NCI-H774 (cell line): ENCODE measurements around the gene ABHD5.
"Not testable (repeated sequence)": the region's sequence is repeated elsewhere in the genome, so short reads cannot be mapped to it uniquely, and the experiment has no call there.

ENCODE experiments used
- DNase-seq: peaks from one replicate; lab custom pipeline; 2025; lab: John Stamatoyannopoulos, UW

Gene ABHD5

GRCh38 chr3:43690400-43691119 lies at the start of gene ABHD5:
TSS of gene ABHD5 (plus strand) at chr3:43690938. CDS start at chr3:43690993, 55 bp downstream.
- DNase-seq, result peak; percentile 80

GRCh38 chr3:43641306-43642114 lies 49.2 kb upstream of the ABHD5 start:
- no peak for DNase-seq

GRCh38 chr3:43644443-43644842 lies 46.3 kb upstream of the ABHD5 start:
- DNase-seq, result no peak

- no peak for DNase-seq
These were observed 43.2 kb upstream of the ABHD5 start for GRCh38 chr3:43647331-43648166.

DNA sequence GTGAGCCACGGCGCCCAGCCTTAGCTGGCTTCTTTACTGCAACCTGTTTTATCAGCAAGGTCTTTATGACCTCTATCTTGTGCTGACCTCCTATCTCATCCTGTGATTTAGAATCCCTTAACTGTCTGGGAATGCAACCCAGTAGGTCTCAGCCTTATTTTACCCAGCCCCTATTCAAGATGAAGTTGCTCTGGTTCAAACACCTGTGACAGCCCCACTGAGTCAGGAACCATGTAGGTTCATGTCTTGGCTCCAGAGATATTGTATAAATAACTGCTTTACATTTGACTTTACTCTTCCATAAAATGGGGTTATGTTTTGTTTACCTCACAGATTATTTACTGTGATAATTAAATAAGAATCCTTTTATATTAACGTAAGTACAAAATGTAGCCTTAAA lies 41.8 kb upstream of the ABHD5 start:
- DNase-seq, result no peak

GRCh38 chr3:43649365-43649968 lies 41.3 kb upstream of the ABHD5 start:
- DNase-seq, result no peak

DNA sequence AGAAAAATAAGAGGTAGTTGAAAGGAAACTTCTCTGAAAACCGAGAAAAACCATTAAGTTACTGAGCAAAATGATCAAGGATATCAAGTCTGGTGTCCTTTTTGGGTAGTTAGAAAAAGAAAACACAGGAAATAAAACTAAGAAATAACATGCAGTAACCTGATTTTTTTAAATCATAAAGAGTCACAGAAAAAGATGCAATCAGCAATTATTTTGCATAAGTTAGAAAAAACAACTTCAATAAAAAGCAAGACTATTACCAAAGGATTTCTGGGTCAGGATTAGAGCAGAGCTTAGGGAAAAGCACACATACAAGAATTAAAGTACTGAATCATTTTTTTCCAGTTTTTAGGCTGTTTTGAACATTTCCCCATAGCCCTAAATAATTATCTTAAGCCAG lies 40.4 kb upstream of the ABHD5 start:
- DNase-seq, result no peak

GRCh38 chr3:43656390-43656789 lies 34.3 kb upstream of the ABHD5 start:
- not testable (repeated sequence) for DNase-seq

DNA sequence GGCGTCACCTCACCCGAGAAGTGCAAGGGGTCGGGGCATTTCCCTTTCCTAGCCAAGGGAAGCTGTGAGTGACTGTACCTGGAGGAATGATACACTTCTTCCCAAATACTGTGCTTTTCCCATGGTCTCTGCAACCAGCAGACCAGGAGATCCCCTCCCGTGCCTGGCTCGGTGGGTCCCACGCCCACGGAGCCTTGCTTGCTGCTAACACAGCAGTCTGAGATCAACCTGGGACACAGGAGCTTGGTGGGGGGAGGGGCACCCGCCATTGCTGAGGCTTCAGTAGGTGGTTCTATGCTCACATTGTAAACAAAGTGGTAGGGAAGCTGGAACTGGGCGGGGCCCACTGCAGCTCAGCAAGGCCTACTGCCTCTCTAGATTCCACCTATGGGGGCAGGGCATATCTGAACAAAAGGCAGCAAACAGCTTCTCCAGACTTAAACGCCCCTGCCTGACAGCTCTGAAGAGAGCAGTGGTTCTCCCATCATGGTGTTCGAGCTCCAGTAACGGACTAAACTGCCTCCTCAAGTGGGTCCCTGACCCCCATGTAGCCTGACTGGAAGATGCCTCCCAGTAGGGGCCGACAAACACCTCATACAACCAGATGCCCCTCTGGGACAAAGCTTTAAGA lies 31.4 kb upstream of the ABHD5 start:
- DNase-seq, result no peak

- DNase-seq, result not testable (repeated sequence)
These were observed 29.4 kb upstream of the ABHD5 start for GRCh38 chr3:43661376-43661775.

DNA sequence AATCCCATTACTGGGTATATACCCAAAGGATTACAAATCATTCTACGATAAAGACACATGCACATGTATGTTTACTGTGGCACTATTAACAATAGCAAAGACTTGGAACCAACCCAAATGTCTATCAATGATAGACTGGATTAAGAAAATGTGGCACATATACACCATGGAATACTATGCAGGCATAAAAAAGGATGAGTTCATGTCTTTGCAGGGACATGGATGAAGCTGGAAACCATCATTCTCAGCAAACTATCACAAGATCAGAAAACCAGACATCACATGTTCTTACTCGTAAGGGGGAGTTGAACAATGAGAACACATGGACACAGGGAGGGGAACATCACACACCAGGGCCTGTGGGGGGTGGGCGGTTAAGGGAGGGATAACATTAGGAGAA lies 25.7 kb upstream of the ABHD5 start:
- not testable (repeated sequence) for DNase-seq

DNA sequence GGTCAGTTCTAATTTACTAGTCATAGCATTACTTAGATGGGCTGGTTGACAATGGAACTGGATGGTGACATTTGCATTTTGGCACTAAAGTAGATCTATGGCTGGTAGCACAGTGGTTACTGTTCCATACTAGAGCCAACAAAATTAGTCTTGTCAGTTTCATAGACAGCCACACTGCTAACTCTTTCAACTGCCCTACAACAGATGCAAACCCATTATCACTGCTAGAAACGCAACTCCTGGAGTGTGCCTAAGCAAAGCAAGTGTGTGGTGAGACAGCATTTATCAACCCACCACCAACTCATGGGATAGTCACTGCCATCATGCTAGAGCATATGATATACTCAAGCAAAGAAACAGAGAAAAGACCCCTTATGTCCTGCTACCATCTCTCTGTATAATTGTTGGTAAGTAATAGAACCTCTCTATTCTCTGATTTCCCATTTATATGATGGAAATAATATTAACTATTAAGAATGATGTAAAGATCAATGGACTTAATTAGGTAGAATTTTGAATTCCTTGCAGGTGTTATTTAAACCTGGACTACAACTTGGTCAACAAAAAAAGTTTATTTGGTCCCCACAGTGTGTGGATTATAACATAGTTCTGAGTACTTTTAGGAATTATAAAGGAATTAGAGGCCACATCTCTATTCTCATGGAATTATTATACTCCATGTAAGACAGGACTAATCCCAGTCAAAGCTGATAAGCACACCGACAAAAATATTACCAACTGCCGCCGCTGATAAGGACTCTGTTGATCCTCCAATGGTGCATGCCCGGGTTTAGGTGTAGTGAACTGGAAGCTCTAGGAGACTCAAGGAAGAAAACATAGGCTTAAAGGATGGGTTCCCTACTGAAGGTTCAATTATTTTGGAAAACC lies 19.9 kb upstream of the ABHD5 start:
- DNase-seq, result no peak

DNA sequence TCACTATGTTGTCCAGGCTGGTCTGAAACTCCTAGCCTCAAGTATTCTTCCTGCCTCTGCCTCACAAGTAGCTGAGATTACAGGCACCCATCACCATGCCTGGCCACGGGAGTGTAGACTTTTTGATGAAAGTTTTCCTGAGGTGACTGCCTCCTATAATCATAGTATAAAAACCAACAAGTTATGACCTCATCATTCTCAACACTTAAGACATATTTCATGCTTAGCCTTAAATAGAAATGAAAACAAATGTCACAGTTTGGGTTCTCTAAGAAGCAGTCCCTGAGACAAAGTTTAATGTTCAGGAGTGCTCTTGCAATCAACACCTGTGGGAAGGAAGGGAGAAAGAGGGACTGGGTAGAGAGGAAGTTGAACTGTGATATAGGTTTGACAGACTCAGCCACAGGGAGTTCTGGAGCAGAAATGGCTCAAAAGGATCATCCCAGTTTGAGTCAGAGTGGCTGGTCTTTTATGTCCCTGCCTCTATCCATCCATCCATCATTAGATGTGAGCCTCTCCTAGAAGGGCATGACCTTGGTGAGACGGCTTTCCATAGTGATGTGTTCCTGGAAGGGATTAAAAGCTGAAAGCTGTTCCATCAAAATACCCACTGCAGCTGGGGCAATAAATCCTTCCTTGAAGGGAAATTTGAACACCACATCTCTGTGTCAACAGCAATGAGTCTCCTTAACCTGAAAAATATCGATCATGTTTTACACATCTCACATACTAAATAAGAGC lies 16.2 kb upstream of the ABHD5 start:
- DNase-seq, result no peak

DNA sequence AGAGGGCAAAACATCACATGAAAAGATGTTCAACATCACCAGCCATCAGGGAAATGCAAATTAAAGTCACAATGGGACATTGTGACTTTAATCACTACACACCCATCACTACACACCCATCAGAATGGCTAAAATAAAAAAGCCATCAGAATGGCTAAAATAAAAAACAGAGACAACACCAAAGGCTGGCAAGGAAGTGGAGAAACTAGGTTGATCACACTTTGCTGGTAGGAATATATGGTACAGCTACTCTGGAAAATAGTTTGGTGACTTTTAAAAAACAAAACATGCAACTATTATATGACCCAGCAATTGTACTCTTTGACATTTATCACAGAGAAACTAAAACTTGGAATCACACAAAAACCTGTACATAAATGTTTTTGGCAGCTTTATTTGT lies 15.1 kb upstream of the ABHD5 start:
- DNase-seq, result no peak

GRCh38 chr3:43676441-43676840 lies 14.3 kb upstream of the ABHD5 start:
- no peak for DNase-seq

GRCh38 chr3:43678375-43678774 lies 12.4 kb upstream of the ABHD5 start:
- not testable (repeated sequence) for DNase-seq

DNA sequence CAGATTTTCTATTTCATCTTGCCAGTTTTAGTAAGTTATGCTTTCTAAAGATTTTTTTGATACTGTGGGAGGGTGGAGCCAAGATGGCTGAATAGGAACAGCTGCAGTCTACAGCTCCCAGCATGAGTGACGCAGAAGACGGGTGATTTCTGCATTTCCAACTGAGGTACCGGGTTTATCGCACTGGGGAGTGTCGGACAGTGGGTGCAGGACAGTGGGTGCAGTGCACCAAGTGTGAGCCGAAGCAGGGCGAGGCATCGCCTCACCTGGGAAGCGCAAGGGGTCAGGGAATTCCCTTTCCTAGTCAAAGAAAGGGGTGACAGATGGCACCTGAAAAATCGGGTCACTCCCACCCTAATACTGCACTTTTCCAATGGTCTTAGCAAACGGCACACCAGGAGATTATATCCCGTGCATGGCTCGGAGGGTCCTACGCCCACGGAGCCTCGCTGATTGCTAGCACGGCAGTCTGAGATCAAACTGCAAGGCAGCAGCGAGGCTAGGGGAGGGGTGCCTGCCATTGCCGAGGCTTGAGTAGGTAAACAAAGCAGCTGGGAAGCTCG lies 11.8 kb upstream of the ABHD5 start:
- DNase-seq, result not testable (repeated sequence)

DNA sequence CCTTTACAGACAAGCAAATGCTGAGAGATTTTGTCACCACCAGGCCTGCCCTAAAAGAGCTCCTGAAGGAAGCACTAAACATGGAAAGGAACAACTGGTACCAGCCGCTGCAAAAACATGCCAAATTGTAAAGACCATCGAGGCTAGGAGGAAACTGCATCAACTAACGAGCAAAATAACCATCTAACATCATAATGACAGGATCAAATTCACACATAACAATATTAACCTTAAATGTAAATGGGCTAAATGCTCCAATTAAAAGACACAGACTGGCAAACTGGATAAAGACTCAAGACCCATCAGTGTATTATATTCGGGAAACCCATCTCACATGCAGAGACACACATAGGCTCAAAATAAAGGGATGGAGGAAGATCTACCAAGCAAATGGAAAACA lies 9.9 kb upstream of the ABHD5 start:
- not testable (repeated sequence) for DNase-seq

- DNase-seq, result no peak
These were observed 5.8 kb upstream of the ABHD5 start for GRCh38 chr3:43684944-43685343.
